GM18498 (cell line): Measurements from ENCODE around the gene TRABD2A.

Source experiments
- ATAC-seq: cut with Tn5 transposase; IDR thresholded peaks from one replicate; pipeline ENCODE4 v1.9.1; 2021; ENCODE audit warnings: mild to moderate bottlenecking, moderate library complexity; ENCODE audit not compliant: unreplicated experiment

Gene TRABD2A

DNA sequence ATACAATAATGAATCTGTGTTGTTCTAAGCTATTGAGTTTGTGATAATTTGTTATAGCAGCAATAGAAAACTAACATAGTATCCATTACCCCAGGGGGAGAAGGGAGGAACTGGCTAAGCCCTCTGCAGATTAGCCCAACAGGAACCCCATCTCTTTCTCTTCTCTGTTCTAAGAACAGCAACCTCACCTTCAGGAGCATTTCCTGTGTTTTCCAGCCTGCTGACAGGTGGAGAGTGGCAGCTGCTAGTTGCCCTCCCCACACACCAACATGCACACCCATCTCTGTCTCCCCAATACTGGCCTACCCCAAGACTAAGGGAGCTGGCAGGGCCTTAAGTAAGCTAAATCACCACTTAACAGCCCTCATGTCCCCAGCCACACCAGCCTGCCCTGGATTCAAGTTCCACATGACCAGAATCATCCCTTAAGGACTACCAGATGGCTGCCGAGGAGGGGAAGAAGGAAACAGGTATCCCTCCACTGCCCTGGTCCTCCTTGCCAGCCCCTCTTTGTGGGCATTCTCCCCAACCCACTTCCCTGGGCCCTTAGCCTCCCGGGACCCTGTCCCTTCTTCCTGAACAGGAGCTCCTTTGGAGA, 52.8 kb downstream of the TRABD2A start:
- no peak for ATAC-seq

GRCh38 chr2:84823788-84824187, 57.1 kb downstream of the TRABD2A start:
- ATAC-seq, result no peak

- ATAC-seq, result no peak
Measured at GRCh38 chr2:84823229-84823628, 57.7 kb downstream of the TRABD2A start.

GRCh38 chr2:84821806-84822205, 59.1 kb downstream of the TRABD2A start:
- ATAC-seq, result no peak

GRCh38 chr2:84817239-84817655, 63.6 kb downstream of the TRABD2A start:
- ATAC-seq, result peak; percentile 89

DNA sequence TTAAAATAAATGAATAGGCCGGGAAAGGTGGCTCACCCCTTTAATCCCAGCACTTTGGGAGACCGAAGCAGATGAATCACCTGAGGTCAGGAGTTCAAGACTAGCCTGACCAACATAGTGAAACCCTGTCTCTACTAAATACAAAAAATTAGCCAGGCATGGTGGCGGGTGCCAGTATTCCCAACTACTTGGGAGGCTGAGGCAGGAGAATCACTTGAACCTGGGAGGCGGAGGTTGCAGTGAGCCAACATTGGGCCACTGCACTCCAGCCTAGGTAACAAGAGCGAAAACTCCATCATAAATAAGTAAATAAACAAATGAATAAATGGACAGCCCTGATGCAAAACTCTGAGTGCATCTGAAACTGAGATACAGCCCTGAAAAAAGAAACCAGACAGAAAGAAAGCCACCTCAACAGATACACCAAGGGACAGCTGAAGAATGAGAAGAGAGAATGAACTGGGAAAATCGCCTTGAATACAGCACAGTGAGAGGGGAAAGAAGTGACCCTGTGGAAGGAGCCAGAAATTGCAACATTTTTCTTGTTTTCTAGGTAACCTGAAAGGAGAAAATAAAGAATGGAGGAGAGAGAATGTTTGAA, 64.4 kb downstream of the TRABD2A start:
- ATAC-seq, result peak; percentile 83

GRCh38 chr2:84815146-84815545, 65.7 kb downstream of the TRABD2A start:
- ATAC-seq, result no peak

GRCh38 chr2:84811839-84812431, 68.9 kb downstream of the TRABD2A start:
- ATAC-seq, result no peak

DNA sequence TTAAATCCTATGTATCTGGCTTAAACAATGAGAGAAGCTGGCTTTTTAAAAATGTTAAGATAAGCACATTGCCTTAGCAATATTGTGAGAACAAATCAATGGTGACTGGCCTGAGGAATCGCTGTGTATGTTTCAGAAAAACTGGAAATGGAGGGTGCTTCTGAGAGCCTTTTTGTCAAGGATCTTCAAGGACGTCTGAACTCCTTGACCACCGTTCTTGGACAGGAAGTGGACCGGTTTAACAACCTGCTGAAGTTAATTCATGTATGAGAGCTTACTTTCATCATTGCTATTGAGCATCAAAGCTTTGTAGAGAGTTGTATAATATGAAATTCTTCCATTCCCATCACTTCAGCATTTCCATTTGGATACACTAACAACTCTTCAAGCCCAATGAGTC, 72.6 kb downstream of the TRABD2A start:
- ATAC-seq, result no peak

DNA sequence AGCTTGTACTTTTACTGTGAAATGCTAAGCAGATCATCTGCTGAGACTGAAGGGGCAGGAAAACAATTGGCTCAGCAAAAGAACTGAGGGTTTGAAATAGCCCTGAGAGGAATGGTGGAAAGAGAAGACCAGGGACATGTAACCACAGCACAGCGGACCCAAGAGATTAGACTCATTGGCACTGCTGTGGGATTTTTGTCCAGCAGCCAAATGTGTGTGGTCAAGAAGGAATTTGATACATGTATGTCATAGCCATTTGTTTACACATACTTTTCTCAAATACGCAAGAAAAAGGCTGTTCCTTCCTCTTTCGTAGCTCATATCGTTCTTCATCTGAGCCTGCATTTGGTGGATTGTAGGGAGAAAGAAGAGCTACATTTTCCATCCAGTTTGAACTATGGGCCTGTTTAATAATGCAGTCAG, 73.8 kb downstream of the TRABD2A start:
- ATAC-seq, result no peak

GRCh38 chr2:84805250-84805958, 75.5 kb downstream of the TRABD2A start:
- ATAC-seq, result no peak

- ATAC-seq, result no peak
Measured at GRCh38 chr2:84801811-84802210, 79.1 kb downstream of the TRABD2A start.

DNA sequence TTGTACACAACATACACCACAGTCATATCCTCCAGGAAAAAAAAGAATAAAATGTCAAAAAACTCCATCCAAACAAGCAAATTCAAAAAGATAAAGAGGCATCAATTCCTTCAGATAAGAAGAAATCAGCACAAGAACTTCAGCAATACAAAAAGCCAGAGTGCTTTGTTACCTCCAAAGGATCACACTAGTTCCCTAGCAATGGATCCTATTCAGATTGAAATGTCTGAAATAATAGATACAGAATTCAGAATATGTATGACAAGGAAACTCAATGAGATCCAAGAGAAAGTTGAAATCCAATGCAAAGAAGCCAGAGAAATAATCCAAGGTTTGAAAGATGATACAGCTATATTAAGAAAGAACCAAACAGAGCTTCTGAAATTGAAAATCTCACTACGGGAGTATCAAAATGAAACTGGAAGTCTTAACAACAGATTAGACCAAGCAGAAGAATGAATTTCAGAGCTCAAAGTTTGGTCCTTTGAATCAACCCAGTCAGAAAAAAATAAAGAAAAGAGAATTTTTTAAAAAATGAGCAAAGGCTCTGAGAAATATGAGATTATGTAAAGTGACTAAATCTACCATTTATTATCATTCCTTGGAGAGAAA, 80.6 kb downstream of the TRABD2A start:
- peak; percentile 85 for ATAC-seq

- peak; percentile 16 for ATAC-seq
Measured at GRCh38 chr2:84799772-84800171, 81.1 kb downstream of the TRABD2A start.

DNA sequence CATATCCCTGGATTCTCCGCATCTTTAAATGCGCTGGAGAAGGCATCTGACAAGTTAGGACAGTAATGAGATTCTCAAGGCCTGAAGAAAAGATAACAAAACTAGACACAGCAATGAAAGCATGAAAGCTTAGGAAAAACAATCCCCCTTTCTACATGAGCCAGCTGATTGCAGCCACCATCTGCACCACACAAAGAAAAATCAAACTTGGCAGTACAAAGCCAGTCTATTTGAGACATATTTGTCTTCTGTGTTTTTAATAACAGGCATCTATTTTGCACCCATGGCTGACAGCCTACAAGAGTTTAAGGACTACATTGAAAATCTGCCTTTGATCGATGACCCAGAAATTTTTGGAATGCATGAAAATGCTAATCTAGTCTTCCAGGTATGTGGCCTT, 83.6 kb downstream of the TRABD2A start:
- ATAC-seq, result no peak

- ATAC-seq, result no peak
Measured at GRCh38 chr2:84796798-84797197, 84.1 kb downstream of the TRABD2A start.

DNA sequence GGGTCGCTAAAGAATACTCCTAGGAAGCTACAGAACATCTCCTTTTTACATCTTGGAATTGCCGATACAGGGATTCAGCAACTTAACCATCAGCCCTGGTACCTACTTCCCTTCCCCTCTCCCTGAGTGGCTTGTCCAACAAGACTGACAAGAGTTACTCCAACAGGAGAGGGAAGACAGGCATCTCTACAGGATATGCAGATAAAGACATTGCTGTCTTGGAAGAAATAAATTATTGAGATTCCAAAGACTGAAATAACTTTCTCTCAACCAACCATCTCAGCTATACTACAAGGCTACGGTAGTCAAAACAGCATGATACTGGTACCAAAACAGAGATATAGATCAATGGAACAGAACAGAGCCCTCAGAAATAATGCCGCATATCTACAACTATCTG, 87.2 kb downstream of the TRABD2A start:
- ATAC-seq, result no peak

GRCh38 chr2:84792856-84793522, 87.9 kb downstream of the TRABD2A start:
- no peak for ATAC-seq

DNA sequence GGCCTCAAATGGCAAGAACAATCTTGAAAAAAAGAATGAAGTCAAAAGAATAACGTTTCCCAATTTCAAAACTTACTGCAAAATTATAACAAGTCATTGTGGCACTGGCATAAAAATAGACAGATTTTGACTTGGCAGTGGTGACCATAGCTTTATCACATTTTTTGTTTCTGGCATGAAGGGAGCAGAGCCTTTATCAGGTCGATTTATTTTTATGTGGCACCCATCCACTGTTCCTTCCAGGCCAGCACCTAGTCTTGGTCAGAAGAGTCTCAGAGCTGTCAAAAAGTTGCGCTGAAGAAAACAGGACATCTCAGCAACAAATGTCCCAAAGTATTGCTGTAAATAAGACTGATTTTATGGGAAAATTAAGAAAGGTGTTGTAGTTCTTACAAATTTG, 92.4 kb downstream of the TRABD2A start:
- ATAC-seq, result no peak

DNA sequence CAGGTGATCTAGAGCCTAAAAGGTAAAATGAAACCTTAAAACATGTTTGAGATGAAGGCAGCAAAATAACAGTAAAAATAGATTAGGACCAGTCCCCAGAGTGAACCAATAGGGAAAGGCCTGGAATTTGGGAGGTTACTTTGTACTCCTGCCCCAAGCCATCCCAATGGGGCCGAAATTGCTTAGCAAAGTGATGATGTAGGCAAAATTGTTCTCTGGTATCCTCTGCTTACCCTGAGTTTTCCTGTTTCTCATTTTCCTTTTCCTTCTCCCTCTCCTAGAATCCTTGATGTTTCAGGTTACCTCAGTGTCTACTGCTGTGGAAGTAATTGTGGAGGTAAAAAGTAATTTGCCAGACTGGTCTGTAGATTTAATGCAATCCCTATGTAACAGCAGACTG, 92.9 kb downstream of the TRABD2A start:
- no peak for ATAC-seq

- no peak for ATAC-seq
Measured at GRCh38 chr2:84786601-84787000, 94.3 kb downstream of the TRABD2A start.
